Endodermal cell (in vitro differentiated cells): ENCODE measurements around the gene ERLIN1. TPM values are rescaled to one million over a fixed set of nuclear protein-coding genes. Genes with fewer than 3 reads are reported as not detected.

Source experiments
- DNase-seq: peaks from one replicate; pipeline ENCODE4 v3.0.0-alpha.2; 2017
- H3K27ac ChIP-seq: 2 replicates; pipeline ENCODE4 v1.5.1; 2013; ENCODE audit warnings: mild to moderate bottlenecking, low read depth, low read length, moderate library complexity
- H3K27me3 ChIP-seq: 2 replicates; pipeline ENCODE4 v1.6.1; 2013; ENCODE audit warnings: mild to moderate bottlenecking, low read length, moderate library complexity; ENCODE audit not compliant: insufficient read depth, control insufficient read depth, poor library complexity, severe bottlenecking
- H3K36me3 ChIP-seq: 2 replicates; pipeline ENCODE4 v1.7.0; 2013; ENCODE audit warnings: mild to moderate bottlenecking, low read length, moderate library complexity; ENCODE audit not compliant: control insufficient read depth, insufficient read depth
- H3K4me1 ChIP-seq: one replicate; pipeline ENCODE4 v1.7.0; 2013; ENCODE audit warnings: low read length; ENCODE audit not compliant: control insufficient read depth, insufficient read depth
- H3K4me3 ChIP-seq: 2 replicates; pipeline ENCODE4 v1.5.1; 2013; ENCODE audit warnings: mild to moderate bottlenecking, low read length, moderate library complexity
- H3K9ac ChIP-seq: 2 replicates; pipeline ENCODE4 v1.6.1; 2013; ENCODE audit warnings: mild to moderate bottlenecking, low read length, moderate library complexity; ENCODE audit not compliant: poor library complexity, severe bottlenecking; ENCODE audit errors: extremely low read depth
- H3K9me3 ChIP-seq: 2 replicates; pipeline ENCODE4 v1.6.1; 2013; ENCODE audit warnings: mild to moderate bottlenecking, low read length, moderate library complexity; ENCODE audit not compliant: control insufficient read depth
- H3K27ac Mint-ChIP-seq: 2 replicates; pipeline ENCODE4 v1.8.0; 2020; ENCODE audit warnings: mixed read lengths
- H3K27me3 Mint-ChIP-seq: 2 replicates; pipeline ENCODE4 v1.8.0; 2021; ENCODE audit warnings: mild to moderate bottlenecking, mixed read lengths; ENCODE audit not compliant: insufficient read depth
- H3K36me3 Mint-ChIP-seq: 2 replicates; pipeline ENCODE4 v1.8.0; 2020; ENCODE audit warnings: low read depth, mixed read lengths
- H3K4me1 Mint-ChIP-seq: 2 replicates; pipeline ENCODE4 v1.8.0; 2020; ENCODE audit warnings: mixed read lengths
- H3K4me3 Mint-ChIP-seq: 2 replicates; pipeline ENCODE4 v1.8.0; 2020; ENCODE audit warnings: mild to moderate bottlenecking, moderate library complexity, mixed read lengths
- H3K9me3 Mint-ChIP-seq: 2 replicates; pipeline ENCODE4 v1.8.0; 2020; ENCODE audit warnings: mild to moderate bottlenecking, mixed read lengths
- WGBS, 2 experiments: methylation state at CpG; one replicate each; pipeline versions ENCODE4 v1.1.5 to v1.1.7; 2013; ENCODE audit warnings: missing lambda C conversion rate in 2 of 2, mixed read lengths in 1 of 2; ENCODE audit not compliant: insufficient coverage in 1 of 2, insufficient read length in 1 of 2; 5-methylcytosine and 5-hydroxymethylcytosine counted together
- total RNA-seq, 2 donors: library from RNA; stranded (reverse); fragmentation: NEBNext Ultra II Directional in 1 of 2; extraction: Animal tissue kit (Norgen Biotek cat#: 25700) in 1 of 2; gene quantifications; 2 replicates in 1 of 2; 3 replicates in 1 of 2; pipeline ENCODE4 v1.2.1, GENCODE V29; 2021
- TF ChIP-seq, protein P1 (sequence below): fragments of 200-600 bp; sonication (generic); conservative IDR thresholded peaks from 2 replicates; pipeline ENCODE4 v1.5.0; 2021; ENCODE audit warnings: antibody characterized with exemption, mild to moderate bottlenecking

ERLIN1 gene
- total RNA-seq, 2 donors from 2014 or later, result 35.0 to 42.6 TPM

DNA sequence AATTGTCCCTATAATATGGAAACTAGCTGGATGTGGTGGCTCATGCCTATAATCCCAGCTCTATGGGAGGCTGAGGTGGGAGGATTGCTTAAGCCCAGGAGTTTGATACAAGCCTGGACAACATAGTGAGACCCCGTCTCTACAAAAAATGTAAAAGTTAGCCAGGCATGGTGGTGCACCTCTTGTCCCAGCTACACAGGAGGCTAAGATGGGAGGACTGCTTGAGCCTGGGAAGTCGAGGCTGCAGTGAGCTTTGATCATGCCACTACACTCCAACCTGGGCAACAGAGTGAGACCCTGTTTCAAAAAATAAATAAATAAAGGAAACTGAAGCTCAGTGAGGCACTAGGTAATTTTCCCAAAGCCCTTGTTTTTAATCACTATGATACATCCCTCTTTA is 15.7 kb upstream of the ERLIN1 start:
- Histone ChIP-seq H3K9me3 (no peaks in the 10 kb centered on the region), H3K36me3 (peaks cover 78% of the 10 kb centered on the region), H3K4me3 (no peak overlapping the region), H3K27me3 (no peaks in the 10 kb centered on the region), H3K27ac (no peak overlapping the region), H3K9ac (no peak overlapping the region), H3K4me1 (no peaks in the 10 kb centered on the region)
- Mint-ChIP-seq H3K27me3 (no peaks in the 10 kb centered on the region), H3K4me3 (no peak overlapping the region), H3K36me3 (peaks cover 57% of the 10 kb centered on the region), H3K27ac (no peak overlapping the region), H3K9me3 (no peaks in the 10 kb centered on the region), H3K4me1 (no peaks in the 10 kb centered on the region)
- TF ChIP-seq, protein P1, sequence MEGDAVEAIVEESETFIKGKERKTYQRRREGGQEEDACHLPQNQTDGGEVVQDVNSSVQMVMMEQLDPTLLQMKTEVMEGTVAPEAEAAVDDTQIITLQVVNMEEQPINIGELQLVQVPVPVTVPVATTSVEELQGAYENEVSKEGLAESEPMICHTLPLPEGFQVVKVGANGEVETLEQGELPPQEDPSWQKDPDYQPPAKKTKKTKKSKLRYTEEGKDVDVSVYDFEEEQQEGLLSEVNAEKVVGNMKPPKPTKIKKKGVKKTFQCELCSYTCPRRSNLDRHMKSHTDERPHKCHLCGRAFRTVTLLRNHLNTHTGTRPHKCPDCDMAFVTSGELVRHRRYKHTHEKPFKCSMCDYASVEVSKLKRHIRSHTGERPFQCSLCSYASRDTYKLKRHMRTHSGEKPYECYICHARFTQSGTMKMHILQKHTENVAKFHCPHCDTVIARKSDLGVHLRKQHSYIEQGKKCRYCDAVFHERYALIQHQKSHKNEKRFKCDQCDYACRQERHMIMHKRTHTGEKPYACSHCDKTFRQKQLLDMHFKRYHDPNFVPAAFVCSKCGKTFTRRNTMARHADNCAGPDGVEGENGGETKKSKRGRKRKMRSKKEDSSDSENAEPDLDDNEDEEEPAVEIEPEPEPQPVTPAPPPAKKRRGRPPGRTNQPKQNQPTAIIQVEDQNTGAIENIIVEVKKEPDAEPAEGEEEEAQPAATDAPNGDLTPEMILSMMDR, result no peak
- DNase-seq, result no peak
- 90 to 100% methylated on average over 2 of the region's 2 CpGs for WGBS, 2 experiments

DNA sequence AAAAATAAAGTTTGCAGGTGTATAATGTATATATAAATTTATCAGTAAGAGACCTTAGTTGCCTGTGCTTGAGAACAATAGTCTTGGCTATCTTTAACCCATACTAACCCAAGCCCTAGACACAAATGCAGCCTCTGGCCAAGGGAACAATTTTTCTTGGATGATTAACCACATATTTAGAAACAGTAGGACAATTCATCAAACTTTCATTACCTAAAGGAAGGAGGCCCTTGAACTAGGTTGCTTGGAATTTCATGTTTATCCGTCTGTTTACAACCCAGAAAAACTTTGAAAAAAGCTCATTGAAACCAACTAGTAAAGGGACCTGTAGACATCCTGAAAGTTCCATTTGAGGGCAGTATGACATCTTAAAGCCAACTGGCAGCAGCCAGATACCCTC is 8.9 kb upstream of the ERLIN1 start:
- Histone ChIP-seq H3K27ac (no peak overlapping the region), H3K27me3 (no peaks in the 10 kb centered on the region), H3K9ac (no peak overlapping the region), H3K9me3 (no peaks in the 10 kb centered on the region), H3K4me1 (no peaks in the 10 kb centered on the region), H3K36me3 (peaks cover 81% of the 10 kb centered on the region), H3K4me3 (no peak overlapping the region)
- no peaks in the 10 kb centered on the region for H3K9me3 Mint-ChIP-seq
- H3K4me1 Mint-ChIP-seq, result no peaks in the 10 kb centered on the region
- H3K4me3 Mint-ChIP-seq, result no peak overlapping the region
- peaks cover 50% of the 10 kb centered on the region for H3K36me3 Mint-ChIP-seq
- H3K27me3 Mint-ChIP-seq, result no peaks in the 10 kb centered on the region
- no peak for DNase-seq
- H3K27ac Mint-ChIP-seq, result no peak overlapping the region
- TF ChIP-seq, protein P1, result no peak
- 96 to 100% methylated on average over 1 of the region's 1 CpG for WGBS, 2 experiments

DNA sequence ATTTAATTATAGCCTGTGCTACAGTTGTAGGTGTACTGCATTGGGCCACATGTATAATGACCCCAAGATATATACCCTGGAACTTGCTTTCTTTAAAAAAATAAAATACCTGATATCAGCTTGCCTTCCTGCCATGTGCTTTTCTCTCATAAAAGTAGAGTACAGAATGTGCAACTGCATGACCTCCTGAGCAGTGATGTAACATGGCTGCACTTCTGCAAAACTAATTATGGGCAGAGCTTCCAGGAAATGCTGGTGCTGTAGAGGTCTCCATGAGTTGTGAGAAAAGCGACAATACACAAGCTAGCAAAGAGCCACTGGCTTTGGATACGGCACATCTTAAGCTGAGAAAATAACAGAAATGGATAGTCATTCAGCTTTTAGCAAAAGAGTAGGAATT is 6.5 kb upstream of the ERLIN1 start:
- Mint-ChIP-seq H3K36me3 (peaks cover 54% of the 10 kb centered on the region), H3K9me3 (no peaks in the 10 kb centered on the region), H3K4me3 (no peak overlapping the region)

More for the DNA sequence above, 6.5 kb upstream of the ERLIN1 start:
- no peaks in the 10 kb centered on the region for H3K4me1 Mint-ChIP-seq
- peaks cover 81% of the 10 kb centered on the region for H3K36me3 ChIP-seq
- no peak overlapping the region for H3K27ac Mint-ChIP-seq
- 90 to 92% methylated on average over 2 of the region's 2 CpGs for WGBS, 2 experiments
- DNase-seq, result no peak
- TF ChIP-seq, protein P1, result no peak
- H3K9ac ChIP-seq, result no peak overlapping the region
- H3K9me3 ChIP-seq, result no peaks in the 10 kb centered on the region
- no peaks in the 10 kb centered on the region for H3K27me3 Mint-ChIP-seq
- H3K4me3 ChIP-seq, result no peak overlapping the region
- H3K27me3 ChIP-seq, result no peaks in the 10 kb centered on the region
- no peaks in the 10 kb centered on the region for H3K4me1 ChIP-seq
- no peak overlapping the region for H3K27ac ChIP-seq
